ENCODE measurements around the gene SFMBT1. TPM values are rescaled to one million over a fixed set of nuclear protein-coding genes. Genes with fewer than 3 reads are reported as not detected.

The SFMBT1 gene
- polyA plus RNA-seq, 1 of the 3 experiments (the other 2 are of a cell fraction) = 0.72 TPM

- Histone ChIP-seq H4K20me1 (ENCODE audit: insufficient read depth) (no peaks in the 10 kb centered on the region), H3K4me2 (no peak overlapping the region), H3K4me3 (ENCODE audit: low read depth in 2 of 2, low read length in 1 of 2) (no peak overlapping the region), H3F3A (replicated peaks; ENCODE audit: insufficient read depth) (no peaks in the 10 kb centered on the region), H3K27ac (ENCODE audit: low read depth in 2 of 2, low read length in 1 of 2) (no peak overlapping the region), H3K9me2 (no peaks in the 10 kb centered on the region), H3K27me3 (ENCODE audit: insufficient read depth) (no peaks in the 10 kb centered on the region), H2AFZ (ENCODE audit: low read depth) (no peak overlapping the region), H3K9me3 (no peaks in the 10 kb centered on the region), H3K4me1 (ENCODE audit: control insufficient read depth in 1 of 2, insufficient read depth in 2 of 2, low read depth in 1 of 2, low read length in 1 of 2) (no peaks in the 10 kb centered on the region), H3K36me3 (replicated peaks in 1 of 2; ENCODE audit: control insufficient read depth in 1 of 2, insufficient read depth in 2 of 2, low read length in 1 of 2) (no peaks in the 10 kb centered on the region), H3K79me2 (ENCODE audit: insufficient read depth) (no peaks in the 10 kb centered on the region), H3K9ac (no peak overlapping the region)
- TF ChIP-seq EP300 (IDR thresholded peaks at IDR 0.05; ENCODE audit: borderline replicate concordance in 1 of 2, low read depth in 1 of 2, low read length in 1 of 2) (no peak), GABPA (IDR thresholded peaks at IDR 0.05; ENCODE audit: low read depth) (no peak), MEF2A (IDR thresholded peaks at IDR 0.05; ENCODE audit: borderline replicate concordance, low read depth) (no peak), USF2 (IDR thresholded peaks at IDR 0.05; ENCODE audit: borderline replicate concordance, low read depth, low read length) (no peak), REST (IDR thresholded peaks at IDR 0.05; ENCODE audit: low read depth, low read length) (no peak), RCOR1 (IDR thresholded peaks at IDR 0.05; ENCODE audit: low read length) (no peak), TCF12 (IDR thresholded peaks at IDR 0.05) (no peak), ELF1 (IDR thresholded peaks at IDR 0.05) (no peak), USF1 (IDR thresholded peaks at IDR 0.05; ENCODE audit: borderline replicate concordance, low read depth) (no peak), MXI1 (IDR thresholded peaks at IDR 0.05; ENCODE audit: low read depth, low read length) (no peak), TEAD4 (IDR thresholded peaks at IDR 0.05; ENCODE audit: borderline replicate concordance, insufficient read depth) (no peak), YY1 (IDR thresholded peaks at IDR 0.05; ENCODE audit: low read depth) (no peak), EZH2phosphoT487 (IDR thresholded peaks at IDR 0.05; ENCODE audit: borderline replicate concordance, low read depth) (no peak), POLR2AphosphoS5 (IDR thresholded peaks at IDR 0.05; ENCODE audit: low read depth, low read length) (no peak)
- CTCF ChIA-PET = interaction anchor here (1.0 to 1.4 kb wide), 3 partner anchors 10 to 248 kb away, joined by 3 to 5 read pairs (median 4); no protein-coding TSS in a partner anchor
- WGBS (ENCODE audit: low lambda C conversion rate) = 90% methylated on average over 12 of the region's 12 CpGs
- no peak for DNase-seq
- POLR2A ChIA-PET = no interaction called here
Measured at GRCh38 chr3:52866427-52866826, 179.4 kb downstream of the SFMBT1 start.
